NOMO-1 (cell line): ENCODE measurements around the gene DHCR24.

Experiments
- DNase-seq, 2 experiments: peaks; one replicate each; lab custom pipeline; 2025; ENCODE audit not compliant: unreplicated experiment in 2 of 2; lab: John Stamatoyannopoulos, UW

DHCR24 gene

GRCh38 chr1:54866801-54867716 lies 19.9 kb downstream of the DHCR24 start:
- DNase-seq: no peak

GRCh38 chr1:54865238-54866073 lies 21.5 kb downstream of the DHCR24 start:
- no peak for DNase-seq

GRCh38 chr1:54864460-54865208 lies 22.4 kb downstream of the DHCR24 start:
- DNase-seq: no peak

- DNase-seq: no peak
These were observed 23.7 kb downstream of the DHCR24 start for GRCh38 chr1:54863267-54863665.

- DNase-seq: no peak
These were observed 25.8 kb downstream of the DHCR24 start for GRCh38 chr1:54861070-54861761.

- DNase-seq: no peak
These were observed 27.1 kb downstream of the DHCR24 start for GRCh38 chr1:54859700-54860391.

- no peak for DNase-seq
These were observed 29.0 kb downstream of the DHCR24 start for GRCh38 chr1:54857746-54858561.

- DNase-seq: no peak
These were observed 29.9 kb downstream of the DHCR24 start for GRCh38 chr1:54857141-54857540.

- no peak for DNase-seq
These were observed 32.5 kb downstream of the DHCR24 start for GRCh38 chr1:54854381-54855020.

GRCh38 chr1:54853793-54854370 lies 33.1 kb downstream of the DHCR24 start:
- no peak for DNase-seq

- DNase-seq: no peak
These were observed 33.8 kb downstream of the DHCR24 start for GRCh38 chr1:54853096-54853792.

GRCh38 chr1:54851936-54852524 lies 35.0 kb downstream of the DHCR24 start:
- no peak for DNase-seq

GRCh38 chr1:54851406-54851805 lies 35.6 kb downstream of the DHCR24 start:
- DNase-seq: no peak

- DNase-seq: no peak
These were observed 36.3 kb downstream of the DHCR24 start for GRCh38 chr1:54850737-54851136.

- DNase-seq: no peak
These were observed 36.8 kb downstream of the DHCR24 start for GRCh38 chr1:54850069-54850730.

GRCh38 chr1:54849219-54850068 lies 37.6 kb downstream of the DHCR24 start:
- no peak for DNase-seq
